Skeletal muscle tissue (tissue), 4 donors: ENCODE data around the gene EFNA5. TPM values are rescaled to one million over a fixed set of nuclear protein-coding genes. Genes with fewer than 3 reads are reported as not detected.

Source experiments
- H3K27ac ChIP-seq: one replicate; pipeline ENCODE4 v1.7.0; 2013; ENCODE audit warnings: mild to moderate bottlenecking, low read depth, low read length, inconsistent platforms
- H3K27me3 ChIP-seq, 3 donors: one replicate each; pipeline ENCODE4 v1.7.0; 2013; ENCODE audit warnings: low read length in 3 of 3; ENCODE audit not compliant: control insufficient read depth in 3 of 3, insufficient read depth in 3 of 3
- H3K36me3 ChIP-seq, 3 donors: one replicate each; pipeline ENCODE4 v1.7.0; 2013; ENCODE audit warnings: low read length in 3 of 3; ENCODE audit not compliant: control insufficient read depth in 3 of 3, insufficient read depth in 3 of 3
- H3K4me1 ChIP-seq, 3 donors: one replicate each; pipeline ENCODE4 v1.7.0; 2013; ENCODE audit warnings: low read length in 3 of 3, mild to moderate bottlenecking in 3 of 3; ENCODE audit not compliant: control insufficient read depth in 3 of 3, insufficient read depth in 3 of 3
- H3K4me3 ChIP-seq, 3 donors: one replicate each; pipeline ENCODE4 v1.7.0; 2013; ENCODE audit warnings: low read length in 3 of 3
- H3K9ac ChIP-seq, 3 donors: one replicate each; pipeline ENCODE4 v1.7.0; 2013; ENCODE audit warnings: low read length in 3 of 3, mild to moderate bottlenecking in 3 of 3, moderate library complexity in 2 of 3, low read depth in 1 of 3
- H3K9me3 ChIP-seq, 3 donors: one replicate each; pipeline ENCODE4 v1.7.0; 2013; ENCODE audit warnings: low read length in 3 of 3; ENCODE audit not compliant: control insufficient read depth in 3 of 3
- total RNA-seq: library from RNA; depleted of rRNA; stranded (reverse); fragments of >200 nt; gene quantifications from one replicate; pipeline ENCODE4 v1.2.3, GENCODE V29; 2014
- donor health status: Osteomylitis.

EFNA5 gene
- total RNA-seq, 1 donor from 2014 or later = 8.4 TPM

- H3K4me3 ChIP-seq = no peak overlapping the region
- H3K9ac ChIP-seq = no peak overlapping the region
- H3K27ac ChIP-seq = no peak overlapping the region
- no peaks in the 10 kb centered on the region for H3K4me1 ChIP-seq
- H3K9me3 ChIP-seq = no peaks in the 10 kb centered on the region
- H3K36me3 ChIP-seq = no peaks in the 10 kb centered on the region
- H3K27me3 ChIP-seq = no peaks in the 10 kb centered on the region
These were observed 221.4 kb downstream of the EFNA5 start for GRCh38 chr5:107449369-107449768.

- H3K27me3 ChIP-seq = no peaks in the 10 kb centered on the region
- H3K9ac ChIP-seq = no peak overlapping the region
- H3K4me1 ChIP-seq = no peaks in the 10 kb centered on the region
- no peak overlapping the region for H3K27ac ChIP-seq
- H3K36me3 ChIP-seq = no peaks in the 10 kb centered on the region
- no peak overlapping the region for H3K4me3 ChIP-seq
- H3K9me3 ChIP-seq = no peaks in the 10 kb centered on the region
These were observed 223.2 kb downstream of the EFNA5 start for GRCh38 chr5:107447587-107447986.

- H3K9me3 ChIP-seq = no peaks in the 10 kb centered on the region
- no peaks in the 10 kb centered on the region for H3K36me3 ChIP-seq
- no peak overlapping the region for H3K4me3 ChIP-seq
- H3K9ac ChIP-seq = no peak overlapping the region
- no peaks in the 10 kb centered on the region for H3K27me3 ChIP-seq
- H3K4me1 ChIP-seq = no peaks in the 10 kb centered on the region
- no peak overlapping the region for H3K27ac ChIP-seq
These were observed 223.8 kb downstream of the EFNA5 start for GRCh38 chr5:107446972-107447371.

- H3K4me3 ChIP-seq = no peak overlapping the region
These were observed 226.4 kb downstream of the EFNA5 start for GRCh38 chr5:107444300-107444699.

GRCh38 chr5:107443897-107444296 is 226.8 kb downstream of the EFNA5 start:
- H3K4me1 ChIP-seq = no peaks in the 10 kb centered on the region
- no peak overlapping the region for H3K27ac ChIP-seq
- no peak overlapping the region for H3K4me3 ChIP-seq
- no peak overlapping the region for H3K9ac ChIP-seq
- H3K36me3 ChIP-seq = no peaks in the 10 kb centered on the region
- H3K9me3 ChIP-seq = peaks cover 0 to 3% (median 0%) of the 10 kb centered on the region in 3 donors
- no peaks in the 10 kb centered on the region for H3K27me3 ChIP-seq

More at GRCh38 chr5:107444300-107444699, 226.4 kb downstream of the EFNA5 start:
- no peaks in the 10 kb centered on the region for H3K27me3 ChIP-seq
- H3K4me1 ChIP-seq = no peaks in the 10 kb centered on the region
- H3K9ac ChIP-seq = no peak overlapping the region
- no peak overlapping the region for H3K27ac ChIP-seq
- H3K9me3 ChIP-seq = peaks cover 0 to 2% (median 0%) of the 10 kb centered on the region in 3 donors
- no peaks in the 10 kb centered on the region for H3K36me3 ChIP-seq

- Histone ChIP-seq H3K36me3 (no peaks in the 10 kb centered on the region), H3K9ac (no peak overlapping the region), H3K4me3 (no peak overlapping the region), H3K4me1 (no peaks in the 10 kb centered on the region), H3K9me3 (peaks cover 0 to 5% (median 0%) of the 10 kb centered on the region in 3 donors), H3K27me3 (no peaks in the 10 kb centered on the region), H3K27ac (no peak overlapping the region)
These were observed 228.3 kb downstream of the EFNA5 start for GRCh38 chr5:107442452-107442851.

GRCh38 chr5:107439832-107440231 is 230.9 kb downstream of the EFNA5 start:
- Histone ChIP-seq H3K27me3 (no peaks in the 10 kb centered on the region), H3K9me3 (peaks cover 0 to 5% (median 0%) of the 10 kb centered on the region in 3 donors), H3K36me3 (no peaks in the 10 kb centered on the region), H3K4me3 (no peak overlapping the region), H3K4me1 (no peaks in the 10 kb centered on the region), H3K27ac (no peak overlapping the region), H3K9ac (no peak overlapping the region)

GRCh38 chr5:107437986-107438510 is 232.7 kb downstream of the EFNA5 start:
- Histone ChIP-seq H3K4me1 (no peaks in the 10 kb centered on the region), H3K27me3 (no peaks in the 10 kb centered on the region), H3K4me3 (no peak overlapping the region), H3K27ac (no peak overlapping the region), H3K9ac (no peak overlapping the region), H3K36me3 (no peaks in the 10 kb centered on the region), H3K9me3 (peaks cover 0 to 5% (median 0%) of the 10 kb centered on the region in 3 donors)

GRCh38 chr5:107437154-107437553 is 233.6 kb downstream of the EFNA5 start:
- H3K4me1 ChIP-seq = no peaks in the 10 kb centered on the region
- no peaks in the 10 kb centered on the region for H3K27me3 ChIP-seq
- H3K9me3 ChIP-seq = peaks cover 0 to 5% (median 0%) of the 10 kb centered on the region in 3 donors
- no peak overlapping the region for H3K27ac ChIP-seq
- H3K36me3 ChIP-seq = no peaks in the 10 kb centered on the region
- H3K4me3 ChIP-seq = no peak overlapping the region
- H3K9ac ChIP-seq = no peak overlapping the region

GRCh38 chr5:107436201-107436600 is 234.5 kb downstream of the EFNA5 start:
- no peak overlapping the region for H3K9ac ChIP-seq
- no peaks in the 10 kb centered on the region for H3K27me3 ChIP-seq
- no peak overlapping the region for H3K4me3 ChIP-seq
- H3K36me3 ChIP-seq = no peaks in the 10 kb centered on the region
- peaks cover 0 to 5% (median 0%) of the 10 kb centered on the region in 3 donors for H3K9me3 ChIP-seq
- no peaks in the 10 kb centered on the region for H3K4me1 ChIP-seq
- H3K27ac ChIP-seq = no peak overlapping the region
